H1 (cell line): Measurements from ENCODE around the gene TTC9.

Experiments
- EP300 ChIP-seq, 2 experiments: IDR thresholded peaks; 1 replicate in 1 of 2; 2 replicates in 1 of 2; pipeline ENCODE4 v1.6.1; 2011 to 2012; ENCODE audit warnings: low read depth in 2 of 2, low read length in 2 of 2, mild to moderate bottlenecking in 2 of 2, borderline replicate concordance in 1 of 2, inconsistent platforms in 1 of 2, moderate library complexity in 1 of 2
- GTF2F1 ChIP-seq: IDR thresholded peaks from 2 replicates; pipeline ENCODE4 v1.6.1; 2012; ENCODE audit warnings: low read depth, low read length, improper control_type of control experiment, borderline replicate concordance
- POLR2AphosphoS5 ChIP-seq: IDR thresholded peaks from 2 replicates; pipeline ENCODE4 v1.6.1; 2011; ENCODE audit warnings: low read depth, low read length
- TF ChIP-seq, protein P1 (sequence below), 3 experiments: IDR thresholded peaks; 1 replicate in 2 of 3; 2 replicates in 1 of 3; pipeline versions ENCODE4 v1.5.1 to v1.6.1; 2011; ENCODE audit warnings: low read length in 3 of 3, mild to moderate bottlenecking in 3 of 3, inconsistent platforms in 2 of 3, low read depth in 1 of 3, moderate library complexity in 1 of 3; ENCODE audit not compliant: insufficient read depth in 1 of 3; ENCODE audit errors: control extremely low read depth in 1 of 3

DNA sequence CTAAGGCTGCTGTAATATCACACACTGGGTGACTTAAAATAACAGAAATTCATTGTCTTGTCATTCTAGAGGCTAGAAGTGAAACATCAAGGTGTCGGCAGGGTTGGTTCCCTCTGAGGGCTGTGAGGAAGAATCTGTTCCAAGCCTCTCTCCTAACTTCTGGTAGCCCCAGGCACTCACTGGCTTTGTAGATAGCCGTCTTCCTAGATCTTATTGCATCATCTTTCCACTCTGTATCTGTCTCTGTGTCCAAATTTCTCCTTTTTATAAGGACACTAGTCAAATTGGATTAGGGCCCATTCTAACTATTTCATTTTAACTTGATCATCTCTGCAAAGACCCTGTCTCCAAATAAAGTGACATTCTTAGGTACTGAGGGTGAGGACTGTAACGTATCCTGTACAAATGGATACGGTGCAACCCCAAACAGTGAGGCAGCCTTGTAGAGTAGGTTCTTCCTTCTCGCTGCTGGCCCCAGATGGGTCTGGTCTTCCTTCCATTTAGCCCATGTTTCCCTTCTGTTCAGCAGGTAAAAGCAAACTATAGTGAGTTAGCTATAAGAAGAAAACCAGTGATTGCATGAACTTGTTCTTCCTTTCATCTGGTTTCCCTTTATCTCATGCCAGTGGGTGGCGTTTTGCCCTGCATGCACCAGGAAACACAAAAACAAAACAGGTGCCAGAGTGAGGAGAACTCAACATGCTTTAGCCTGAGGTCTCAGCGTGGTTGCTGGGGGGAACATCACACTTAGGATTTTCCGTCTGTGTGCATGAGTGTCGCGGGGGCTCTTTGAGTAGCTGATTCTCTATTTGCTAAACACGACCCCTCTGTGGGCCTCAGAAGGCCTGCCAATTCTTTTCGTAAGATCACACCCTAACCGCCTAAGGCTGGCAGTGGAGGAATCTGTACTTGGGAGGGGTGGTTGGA lies 19.5 kb downstream of the TTC9 start:
- TF ChIP-seq, protein P1, sequence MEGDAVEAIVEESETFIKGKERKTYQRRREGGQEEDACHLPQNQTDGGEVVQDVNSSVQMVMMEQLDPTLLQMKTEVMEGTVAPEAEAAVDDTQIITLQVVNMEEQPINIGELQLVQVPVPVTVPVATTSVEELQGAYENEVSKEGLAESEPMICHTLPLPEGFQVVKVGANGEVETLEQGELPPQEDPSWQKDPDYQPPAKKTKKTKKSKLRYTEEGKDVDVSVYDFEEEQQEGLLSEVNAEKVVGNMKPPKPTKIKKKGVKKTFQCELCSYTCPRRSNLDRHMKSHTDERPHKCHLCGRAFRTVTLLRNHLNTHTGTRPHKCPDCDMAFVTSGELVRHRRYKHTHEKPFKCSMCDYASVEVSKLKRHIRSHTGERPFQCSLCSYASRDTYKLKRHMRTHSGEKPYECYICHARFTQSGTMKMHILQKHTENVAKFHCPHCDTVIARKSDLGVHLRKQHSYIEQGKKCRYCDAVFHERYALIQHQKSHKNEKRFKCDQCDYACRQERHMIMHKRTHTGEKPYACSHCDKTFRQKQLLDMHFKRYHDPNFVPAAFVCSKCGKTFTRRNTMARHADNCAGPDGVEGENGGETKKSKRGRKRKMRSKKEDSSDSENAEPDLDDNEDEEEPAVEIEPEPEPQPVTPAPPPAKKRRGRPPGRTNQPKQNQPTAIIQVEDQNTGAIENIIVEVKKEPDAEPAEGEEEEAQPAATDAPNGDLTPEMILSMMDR (IDR thresholded peaks at IDR 0.05; ENCODE audit: control extremely low read depth in 1 of 3, insufficient read depth in 1 of 3, low read depth in 1 of 3, low read length in 3 of 3), result no peak
- TF ChIP-seq POLR2AphosphoS5 (no peak), GTF2F1 (no peak), EP300 (IDR thresholded peaks at IDR 0.05; ENCODE audit: borderline replicate concordance in 1 of 2, low read depth in 2 of 2, low read length in 2 of 2) (no peak)
